Endodermal cell (in vitro differentiated cells): ENCODE results near the gene CDH2. TPM values are rescaled to one million over a fixed set of nuclear protein-coding genes. Genes with fewer than 3 reads are reported as not detected.

Source experiments
- DNase-seq: peaks from one replicate; pipeline ENCODE4 v3.0.0-alpha.2; 2017
- H3K27ac ChIP-seq: 2 replicates; pipeline ENCODE4 v1.5.1; 2013; ENCODE audit warnings: mild to moderate bottlenecking, low read depth, low read length, moderate library complexity
- H3K27me3 ChIP-seq: 2 replicates; pipeline ENCODE4 v1.6.1; 2013; ENCODE audit warnings: mild to moderate bottlenecking, low read length, moderate library complexity; ENCODE audit not compliant: insufficient read depth, control insufficient read depth, poor library complexity, severe bottlenecking
- H3K36me3 ChIP-seq: 2 replicates; pipeline ENCODE4 v1.7.0; 2013; ENCODE audit warnings: mild to moderate bottlenecking, low read length, moderate library complexity; ENCODE audit not compliant: control insufficient read depth, insufficient read depth
- H3K4me1 ChIP-seq: one replicate; pipeline ENCODE4 v1.7.0; 2013; ENCODE audit warnings: low read length; ENCODE audit not compliant: control insufficient read depth, insufficient read depth
- H3K4me3 ChIP-seq: 2 replicates; pipeline ENCODE4 v1.5.1; 2013; ENCODE audit warnings: mild to moderate bottlenecking, low read length, moderate library complexity
- H3K9ac ChIP-seq: 2 replicates; pipeline ENCODE4 v1.6.1; 2013; ENCODE audit warnings: mild to moderate bottlenecking, low read length, moderate library complexity; ENCODE audit not compliant: poor library complexity, severe bottlenecking; ENCODE audit errors: extremely low read depth
- H3K9me3 ChIP-seq: 2 replicates; pipeline ENCODE4 v1.6.1; 2013; ENCODE audit warnings: mild to moderate bottlenecking, low read length, moderate library complexity; ENCODE audit not compliant: control insufficient read depth
- H3K27ac Mint-ChIP-seq: 2 replicates; pipeline ENCODE4 v1.8.0; 2020; ENCODE audit warnings: mixed read lengths
- H3K27me3 Mint-ChIP-seq: 2 replicates; pipeline ENCODE4 v1.8.0; 2021; ENCODE audit warnings: mild to moderate bottlenecking, mixed read lengths; ENCODE audit not compliant: insufficient read depth
- H3K36me3 Mint-ChIP-seq: 2 replicates; pipeline ENCODE4 v1.8.0; 2020; ENCODE audit warnings: low read depth, mixed read lengths
- H3K4me1 Mint-ChIP-seq: 2 replicates; pipeline ENCODE4 v1.8.0; 2020; ENCODE audit warnings: mixed read lengths
- H3K4me3 Mint-ChIP-seq: 2 replicates; pipeline ENCODE4 v1.8.0; 2020; ENCODE audit warnings: mild to moderate bottlenecking, moderate library complexity, mixed read lengths
- H3K9me3 Mint-ChIP-seq: 2 replicates; pipeline ENCODE4 v1.8.0; 2020; ENCODE audit warnings: mild to moderate bottlenecking, mixed read lengths
- CTCF ChIP-seq: fragments of 200-600 bp; sonication (generic); conservative IDR thresholded peaks from 2 replicates; pipeline ENCODE4 v1.5.0; 2021; ENCODE audit warnings: antibody characterized with exemption, mild to moderate bottlenecking
- WGBS, 2 experiments: methylation state at CpG; one replicate each; pipeline versions ENCODE4 v1.1.5 to v1.1.7; 2013; ENCODE audit warnings: missing lambda C conversion rate in 2 of 2, mixed read lengths in 1 of 2; ENCODE audit not compliant: insufficient coverage in 1 of 2, insufficient read length in 1 of 2; 5-methylcytosine and 5-hydroxymethylcytosine counted together
- total RNA-seq, 2 donors: library from RNA; stranded (reverse); fragmentation: NEBNext Ultra II Directional in 1 of 2; extraction: Animal tissue kit (Norgen Biotek cat#: 25700) in 1 of 2; gene quantifications; 2 replicates in 1 of 2; 3 replicates in 1 of 2; pipeline ENCODE4 v1.2.1, GENCODE V29; 2021

Gene CDH2
- total RNA-seq, 2 donors from 2014 or later, result 486 to 572 TPM

- peaks cover 91% of the 10 kb centered on the region for H3K36me3 Mint-ChIP-seq
- H3K4me1 Mint-ChIP-seq, result peaks cover 15% of the 10 kb centered on the region
- H3K9me3 Mint-ChIP-seq, result no peaks in the 10 kb centered on the region
- Histone ChIP-seq H3K4me3 (no peak overlapping the region), H3K27ac (no peak overlapping the region), H3K27me3 (no peaks in the 10 kb centered on the region), H3K9ac (no peak overlapping the region), H3K4me1 (no peaks in the 10 kb centered on the region), H3K36me3 (peaks cover 98% of the 10 kb centered on the region), H3K9me3 (no peaks in the 10 kb centered on the region)
- no peak overlapping the region for H3K4me3 Mint-ChIP-seq
- no peak for TF ChIP-seq CTCF
- DNase-seq, result no peak
- 92 to 94% methylated on average over 4 to 7 of the region's 7 CpGs for WGBS, 2 experiments
- H3K27me3 Mint-ChIP-seq, result no peaks in the 10 kb centered on the region
- no peak overlapping the region for H3K27ac Mint-ChIP-seq
Observed at GRCh38 chr18:27976806-27977408, 200.0 kb downstream of the CDH2 start.

DNA sequence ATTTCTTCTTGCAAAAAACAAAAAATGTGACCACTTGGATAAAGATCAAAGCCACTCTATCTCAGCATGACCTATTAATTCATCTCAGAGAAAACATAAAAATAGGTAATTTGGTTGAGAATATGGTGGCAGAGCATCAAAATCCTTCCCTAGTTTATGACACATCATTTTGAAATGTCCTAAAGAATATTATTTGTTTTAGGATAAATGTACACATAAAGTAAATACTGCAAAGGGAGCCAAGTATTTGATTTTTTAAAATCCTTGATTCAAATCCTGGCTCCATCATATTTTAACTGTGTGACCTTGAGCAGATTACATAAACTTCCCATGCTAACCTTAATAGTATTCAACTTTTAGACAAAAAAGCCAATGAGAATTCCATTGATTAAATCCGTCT, 206.6 kb downstream of the CDH2 start:
- Histone ChIP-seq H3K9me3 (no peaks in the 10 kb centered on the region), H3K4me3 (no peak overlapping the region), H3K36me3 (peaks cover 95% of the 10 kb centered on the region), H3K27ac (no peak overlapping the region), H3K27me3 (no peaks in the 10 kb centered on the region), H3K4me1 (peaks cover 4% of the 10 kb centered on the region), H3K9ac (no peak overlapping the region)
- H3K27me3 Mint-ChIP-seq, result no peaks in the 10 kb centered on the region
- H3K4me1 Mint-ChIP-seq, result peaks cover 19% of the 10 kb centered on the region
- H3K4me3 Mint-ChIP-seq, result no peak overlapping the region
- peaks cover 88% of the 10 kb centered on the region for H3K36me3 Mint-ChIP-seq
- no peaks in the 10 kb centered on the region for H3K9me3 Mint-ChIP-seq
- no peak for DNase-seq
- H3K27ac Mint-ChIP-seq, result no peak overlapping the region
- 100% methylated on average over 1 of the region's 1 CpG; no CpG with 5 or more reads in 1 of the 2 experiments for WGBS, 2 experiments
- TF ChIP-seq CTCF, result no peak

- H3K4me3 Mint-ChIP-seq, result no peak overlapping the region
- peaks cover 30% of the 10 kb centered on the region for H3K4me1 Mint-ChIP-seq
- no peaks in the 10 kb centered on the region for H3K27me3 Mint-ChIP-seq
- peaks cover 95% of the 10 kb centered on the region for H3K36me3 ChIP-seq
- H3K27me3 ChIP-seq, result no peaks in the 10 kb centered on the region
- no peak for TF ChIP-seq CTCF
- peaks cover 4% of the 10 kb centered on the region for H3K4me1 ChIP-seq
- no peak overlapping the region for H3K27ac Mint-ChIP-seq
- no peak overlapping the region for H3K9ac ChIP-seq
- no peak overlapping the region for H3K4me3 ChIP-seq
- 80 to 100% methylated on average over 1 of the region's 1 CpG for WGBS, 2 experiments
- H3K27ac ChIP-seq, result no peak overlapping the region
- peaks cover 88% of the 10 kb centered on the region for H3K36me3 Mint-ChIP-seq
- no peak for DNase-seq
- H3K9me3 ChIP-seq, result no peaks in the 10 kb centered on the region
- H3K9me3 Mint-ChIP-seq, result no peaks in the 10 kb centered on the region
Observed at GRCh38 chr18:27969206-27969605, 207.7 kb downstream of the CDH2 start.
